IMR-90 (cell line): ENCODE data around the gene C3orf80. TPM values are rescaled to one million over a fixed set of nuclear protein-coding genes. Genes with fewer than 3 reads are reported as not detected.
"Not testable (repeated sequence)": the region's sequence is repeated elsewhere in the genome, so short reads cannot be mapped to it uniquely, and the experiment has no call there.

Experiments used
- ATAC-seq: fragments of 200-7000 bp; cut with Tn5 transposase; 2 replicates; pipeline ENCODE4 v1.9.1; 2020; ENCODE audit warnings: low read depth, mild to moderate bottlenecking, moderate library complexity
- BruUV-seq: library from RNA; stranded (reverse); fragments of 400-500 nt; replicated peaks from 2 replicates; lab custom pipeline; 2021; lab: Mats Ljungman, UMichigan
- CTCF ChIA-PET: fragments of 300-600 bp; formaldehyde crosslinking; extraction: SDS; loops from one replicate; lab custom pipeline; 2021; ENCODE audit warnings: antibody characterized with exemption; lab: Yijun Ruan, JAX
- POLR2A ChIA-PET: fragments of 300-600 bp; sonication (Branson Sonifier 250); formaldehyde crosslinking; loops from one replicate; lab custom pipeline; 2022; ENCODE audit warnings: antibody characterized with exemption; ENCODE audit not compliant: unreplicated experiment; lab: Charles Lee
- DNase-seq: peaks from one replicate; pipeline ENCODE4 v3.0.0; 2013
- H2AFZ ChIP-seq: replicated peaks from 2 replicates; pipeline ENCODE3; 2013; ENCODE audit warnings: low read length, mild to moderate bottlenecking; ENCODE audit not compliant: poor library complexity
- H2AK5ac ChIP-seq: 2 replicates; pipeline ENCODE4 v1.6.1; 2013; ENCODE audit warnings: low read depth, low read length, inconsistent platforms
- H2AK9ac ChIP-seq: replicated peaks from 2 replicates; pipeline ENCODE3; 2013; ENCODE audit warnings: mild to moderate bottlenecking, low read depth, low read length, moderate library complexity; ENCODE audit not compliant: poor library complexity
- H2BK120ac ChIP-seq: 2 replicates; pipeline ENCODE4 v1.6.1; 2013; ENCODE audit warnings: low read depth, low read length, inconsistent platforms
- H2BK15ac ChIP-seq: 3 replicates; pipeline ENCODE4 v1.6.1; 2013; ENCODE audit warnings: low read depth, low read length, inconsistent platforms
- H2BK20ac ChIP-seq: 2 replicates; pipeline ENCODE4 v1.6.1; 2013; ENCODE audit warnings: low read depth, mild to moderate bottlenecking, inconsistent platforms, low read length, moderate library complexity
- H2BK5ac ChIP-seq: 2 replicates; pipeline ENCODE4 v1.6.1; 2013; ENCODE audit warnings: mild to moderate bottlenecking, low read depth, low read length, inconsistent platforms; ENCODE audit not compliant: poor library complexity, severe bottlenecking
- H3K14ac ChIP-seq: replicated peaks from 2 replicates; pipeline ENCODE4 v1.6.1; 2013; ENCODE audit warnings: low read depth, low read length, inconsistent platforms
- H3K18ac ChIP-seq: 2 replicates; pipeline ENCODE4 v1.6.1; 2013; ENCODE audit warnings: low read depth, low read length, control low read depth
- H3K23ac ChIP-seq: 2 replicates; pipeline ENCODE4 v1.6.1; 2013; ENCODE audit warnings: low read depth, low read length, inconsistent platforms
- H3K27ac ChIP-seq: 2 replicates; pipeline ENCODE4 v1.5.1; 2013; ENCODE audit warnings: mild to moderate bottlenecking, control low read depth, low read length; ENCODE audit not compliant: insufficient read depth
- H3K27me3 ChIP-seq: 2 replicates; pipeline ENCODE4 v1.6.1; 2013; ENCODE audit warnings: low read length; ENCODE audit not compliant: control insufficient read depth, insufficient read depth
- H3K36me3 ChIP-seq: 2 replicates; pipeline ENCODE4 v1.6.1; 2013; ENCODE audit warnings: low read length, mixed read lengths; ENCODE audit not compliant: control insufficient read depth, insufficient read depth
- H3K4ac ChIP-seq: 2 replicates; pipeline ENCODE4 v1.6.1; 2013; ENCODE audit warnings: low read depth, low read length, inconsistent platforms
- H3K4me1 ChIP-seq: 2 replicates; pipeline ENCODE4 v1.6.1; 2013; ENCODE audit warnings: low read length, mixed read lengths; ENCODE audit not compliant: control insufficient read depth, insufficient read depth
- H3K4me2 ChIP-seq: 2 replicates; pipeline ENCODE4 v1.6.1; 2013; ENCODE audit warnings: low read depth, mild to moderate bottlenecking, control low read depth, low read length, moderate library complexity
- H3K4me3 ChIP-seq: 2 replicates; pipeline ENCODE4 v1.5.1; 2013; ENCODE audit warnings: low read depth, mild to moderate bottlenecking, control low read depth, low read length, moderate library complexity; ENCODE audit not compliant: insufficient read depth
- H3K56ac ChIP-seq: 2 replicates; pipeline ENCODE4 v1.6.1; 2013; ENCODE audit warnings: low read length, inconsistent platforms; ENCODE audit not compliant: insufficient read depth; ENCODE audit errors: extremely low read depth
- H3K79me1 ChIP-seq, 2 experiments: 2 replicates each; pipeline ENCODE4 v1.6.1; 2013; ENCODE audit warnings: low read length in 2 of 2, inconsistent platforms in 1 of 2, low read depth in 1 of 2
- H3K9ac ChIP-seq: 2 replicates; pipeline ENCODE4 v1.6.1; 2013; ENCODE audit warnings: low read depth, low read length, control low read depth
- H3K9me1 ChIP-seq: 2 replicates; pipeline ENCODE4 v1.6.1; 2013; ENCODE audit warnings: low read length, inconsistent platforms; ENCODE audit not compliant: insufficient read depth
- H3K9me3 ChIP-seq: 2 replicates; pipeline ENCODE4 v1.6.1; 2013; ENCODE audit warnings: low read length; ENCODE audit not compliant: control insufficient read depth, insufficient read depth
- H4K20me1 ChIP-seq: 2 replicates; pipeline ENCODE4 v1.6.1; 2013; ENCODE audit warnings: low read length, inconsistent platforms; ENCODE audit not compliant: insufficient read depth
- H4K5ac ChIP-seq: 2 replicates; pipeline ENCODE4 v1.6.1; 2013; ENCODE audit warnings: mild to moderate bottlenecking, low read depth, low read length, control low read depth
- H4K8ac ChIP-seq, 2 experiments: 2 replicates each; pipeline ENCODE4 v1.6.1; 2013; ENCODE audit warnings: low read depth in 2 of 2, low read length in 2 of 2, control low read depth in 1 of 2, inconsistent platforms in 1 of 2
- H4K91ac ChIP-seq: 2 replicates; pipeline ENCODE4 v1.6.1; 2013; ENCODE audit warnings: low read depth, low read length, inconsistent platforms; ENCODE audit not compliant: insufficient read depth
- BHLHE40 ChIP-seq: fragments of 150-350 bp; IDR thresholded peaks from 2 replicates; pipeline ENCODE4 v1.6.1; 2016; ENCODE audit warnings: mild to moderate bottlenecking, low read depth, low read length
- CEBPB ChIP-seq: IDR thresholded peaks from 2 replicates; pipeline ENCODE4 v1.6.1; 2012; ENCODE audit warnings: low read depth, low read length, improper control_type of control experiment
- CHD1 ChIP-seq: IDR thresholded peaks from 2 replicates; pipeline ENCODE4 v1.6.1; 2012; ENCODE audit warnings: low read depth, low read length, improper control_type of control experiment
- FOS ChIP-seq: fragments of 150-350 bp; IDR thresholded peaks from 2 replicates; pipeline ENCODE4 v1.6.1; 2016; ENCODE audit warnings: low read depth, low read length
- MAFK ChIP-seq: IDR thresholded peaks from 2 replicates; pipeline ENCODE4 v1.6.1; 2012; ENCODE audit warnings: low read depth, low read length, improper control_type of control experiment
- MXI1 ChIP-seq: IDR thresholded peaks from 2 replicates; pipeline ENCODE4 v1.6.1; 2012; ENCODE audit warnings: low read depth, mild to moderate bottlenecking, low read length, moderate library complexity, borderline replicate concordance
- NFE2L2 ChIP-seq: fragments of 150-350 bp; IDR thresholded peaks from 2 replicates; pipeline ENCODE4 v1.6.1; 2016; ENCODE audit warnings: low read depth, mild to moderate bottlenecking, low read length
- POLR2A ChIP-seq: IDR thresholded peaks from 2 replicates; pipeline ENCODE4 v1.6.1; 2012; ENCODE audit warnings: mild to moderate bottlenecking, low read depth, low read length
- RAD21 ChIP-seq: IDR thresholded peaks from 2 replicates; pipeline ENCODE4 v1.6.1; 2012; ENCODE audit warnings: low read length, improper control_type of control experiment
- RCOR1 ChIP-seq: IDR thresholded peaks from 2 replicates; pipeline ENCODE4 v1.6.1; 2012; ENCODE audit warnings: mild to moderate bottlenecking, low read length, improper control_type of control experiment; ENCODE audit not compliant: insufficient replicate concordance
- RFX5 ChIP-seq: IDR thresholded peaks from 2 replicates; pipeline ENCODE4 v1.8.0; 2012; ENCODE audit warnings: low read depth, mild to moderate bottlenecking, low read length, moderate library complexity
- SMC3 ChIP-seq: fragments of 150-350 bp; IDR thresholded peaks from 2 replicates; pipeline ENCODE4 v1.6.1; 2016; ENCODE audit warnings: low read depth, mild to moderate bottlenecking, antibody characterized with exemption, low read length, moderate library complexity
- USF2 ChIP-seq: fragments of 150-350 bp; IDR thresholded peaks from 2 replicates; pipeline ENCODE4 v1.6.1; 2017; ENCODE audit warnings: mild to moderate bottlenecking, antibody characterized with exemption, low read length, low read depth
- WGBS, 2 experiments: methylation state at CpG; one replicate each; pipeline versions ENCODE4 v1.1.5 to v1.1.7; 2013; ENCODE audit warnings: missing lambda C conversion rate in 2 of 2; ENCODE audit not compliant: insufficient read length in 1 of 2; ENCODE audit errors: extremely low coverage in 2 of 2; 5-methylcytosine and 5-hydroxymethylcytosine counted together
- dilution Hi-C: fragments of 300-500 bp; cut with HindIII; formaldehyde crosslinking; loops from one replicate; pipeline ENCODE4 v1.14.3; 2018; ENCODE audit warnings: low sequenced_read_pairs; ENCODE audit not compliant: unreplicated experiment
- in situ Hi-C: fragments of 300-500 bp; cut with MboI; formaldehyde crosslinking; loops from 3 replicates; pipeline ENCODE4 v1.14.3; 2019; ENCODE audit warnings: low sequenced_read_pairs, inconsistent platforms, mixed read lengths
- intact Hi-C: fragments of 100-400 bp; cut with micrococcal nuclease; formaldehyde crosslinking; loops from 2 replicates; pipeline ENCODE4 v1.10.0; 2022
- polyA plus RNA-seq, 3 experiments: library from polyadenylated mRNA; depleted of rRNA; stranded (reverse); fragments of >200 nt; gene quantifications; 2 replicates each; pipeline ENCODE4 v1.2.3, GENCODE V29; 2012; ENCODE audit warnings: low replicate concordance in 1 of 3
- total RNA-seq: library from RNA; depleted of rRNA; stranded (reverse); fragments of >200 nt; gene quantifications from 2 replicates; pipeline ENCODE4 v1.2.3, GENCODE V29; 2012

C3orf80 gene
- total and polyA plus RNA-seq, 2 of the 4 experiments (the other 2 are of a cell fraction), result not detected

- no TSS peak for BruUV-seq
- CTCF ChIA-PET, result no interaction called here
- dilution Hi-C loops, result no loop called here
Observed at GRCh38 chr3:160232014-160232413, 6.8 kb downstream of the C3orf80 start.

GRCh38 chr3:160240719-160241118 lies 15.5 kb downstream of the C3orf80 start:
- DNase-seq, H4K8ac ChIP-seq, H3K9ac ChIP-seq, H3K4me2 ChIP-seq, H2AK9ac ChIP-seq, H4K91ac ChIP-seq, BruUV-seq, H2AFZ ChIP-seq, H3K9me3 ChIP-seq, H4K20me1 ChIP-seq, CTCF ChIA-PET, H3K18ac ChIP-seq, H3K27ac ChIP-seq, H4K5ac ChIP-seq, H3K4me1 ChIP-seq, H2BK5ac ChIP-seq, H3K4ac ChIP-seq, H3K79me1 ChIP-seq, H3K27me3 ChIP-seq, in situ Hi-C loops, H3K14ac ChIP-seq, H3K9me1 ChIP-seq, intact Hi-C loops, H3K56ac ChIP-seq, H2BK120ac ChIP-seq, H3K23ac ChIP-seq, H2AK5ac ChIP-seq, dilution Hi-C loops, H3K4me3 ChIP-seq, H3K36me3 ChIP-seq, ATAC-seq, POLR2A ChIA-PET, H2BK20ac ChIP-seq, H2BK15ac ChIP-seq: not testable (repeated sequence)
- 64% methylated on average over 4 of the region's 6 CpGs; no CpG with 5 or more reads in 1 of the 2 experiments for WGBS, 2 experiments

More at GRCh38 chr3:160232014-160232413, 6.8 kb downstream of the C3orf80 start:
- Histone ChIP-seq H3K23ac (no peak overlapping the region), H3K9me3 (no peaks in the 10 kb centered on the region), H3K9me1 (no peaks in the 10 kb centered on the region), H2BK120ac (no peak overlapping the region), H3K18ac (no peak overlapping the region), H2BK5ac (no peak overlapping the region), H2BK20ac (no peak overlapping the region), H4K91ac (no peak overlapping the region), H3K56ac (no peak overlapping the region), H3K4me1 (no peaks in the 10 kb centered on the region), H2AK9ac (no peak overlapping the region), H3K4me3 (no peak overlapping the region), H3K4me2 (no peak overlapping the region), H4K8ac (no peak overlapping the region), H2AFZ (no peak overlapping the region), H3K79me1 (no peaks in the 10 kb centered on the region), H3K36me3 (no peaks in the 10 kb centered on the region), H3K27ac (no peak overlapping the region), H3K9ac (no peak overlapping the region), H3K4ac (no peak overlapping the region), H4K20me1 (no peaks in the 10 kb centered on the region), H3K14ac (no peak overlapping the region), H2AK5ac (no peak overlapping the region), H2BK15ac (no peak overlapping the region), H3K27me3 (peaks cover 7% of the 10 kb centered on the region), H4K5ac (no peak overlapping the region)
- ATAC-seq (no peak), DNase-seq (no peak)
- TF ChIP-seq MAFK (no peak), FOS (no peak), RCOR1 (no peak), MXI1 (no peak), POLR2A (no peak), NFE2L2 (no peak), CEBPB (no peak), USF2 (no peak), CHD1 (no peak), RFX5 (no peak), BHLHE40 (no peak), SMC3 (no peak), RAD21 (no peak)
- POLR2A ChIA-PET, result no interaction called here
- WGBS, 2 experiments, result no CpG with 5 or more reads among the region's 3 CpGs
- intact Hi-C loops (no loop called here), in situ Hi-C loops (no loop called here)
